GM21367 (cell line): ENCODE measurements around the gene UGT3A1.

Experiments used
- ATAC-seq: cut with Tn5 transposase; IDR thresholded peaks from one replicate; pipeline ENCODE4 v1.9.1; 2021; ENCODE audit not compliant: unreplicated experiment

Gene UGT3A1

DNA sequence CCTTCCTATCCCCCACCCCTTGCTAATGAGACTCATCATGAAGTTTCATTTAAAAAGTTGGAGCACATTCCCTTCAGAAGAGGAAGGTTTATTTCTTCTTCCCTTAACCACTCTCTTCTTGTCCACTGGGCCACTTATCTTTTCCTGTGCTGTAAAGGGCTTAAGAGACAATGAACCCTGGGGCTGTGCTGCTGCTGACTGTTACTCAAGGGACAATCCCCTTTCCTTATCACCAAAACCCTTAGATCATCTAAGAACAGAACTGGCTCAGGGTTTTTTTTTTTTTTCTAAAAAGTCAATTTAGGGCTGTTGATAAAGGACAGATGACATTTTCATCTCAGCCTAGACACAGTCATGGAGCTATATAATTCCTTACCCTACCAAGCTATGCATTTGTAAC lies 82.4 kb downstream of the UGT3A1 start:
- ATAC-seq = no peak

- ATAC-seq = no peak
These were observed 83.0 kb downstream of the UGT3A1 start for GRCh38 chr5:35908228-35908627.

- ATAC-seq = peak; percentile 72
These were observed 86.6 kb downstream of the UGT3A1 start for GRCh38 chr5:35904443-35905132.

DNA sequence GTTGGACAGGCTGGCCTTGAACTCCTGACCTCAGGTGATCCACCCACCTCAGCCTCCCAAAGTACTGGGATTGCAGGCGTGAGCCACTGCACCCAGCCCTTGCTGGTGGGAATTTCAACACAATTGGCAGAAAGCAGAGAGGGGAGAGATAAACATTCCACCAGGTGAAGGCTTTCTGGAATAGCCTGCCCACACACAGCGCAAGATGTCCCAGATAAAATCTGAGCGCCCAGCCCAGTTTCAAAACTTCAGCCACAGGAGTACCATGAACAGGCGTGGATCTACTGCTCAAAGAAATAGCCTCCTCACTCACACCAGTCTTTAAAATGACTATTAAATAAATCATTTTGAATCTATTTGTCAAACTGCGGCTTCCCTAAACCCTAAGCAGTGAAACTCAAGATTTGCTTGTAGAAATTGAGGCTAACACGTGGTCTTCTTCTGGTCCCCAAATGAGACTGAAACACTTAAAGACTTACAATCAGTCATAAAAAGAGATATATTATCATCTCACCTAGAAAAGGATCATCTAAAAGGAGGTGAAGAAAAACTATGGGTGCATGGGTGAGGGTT lies 87.5 kb downstream of the UGT3A1 start:
- no peak for ATAC-seq

- peak; percentile 50 for ATAC-seq
These were observed 89.0 kb downstream of the UGT3A1 start for GRCh38 chr5:35902046-35902672.
